Vagina (tissue), 2 donors: ENCODE measurements around the gene SEMA4C. TPM values are rescaled to one million over a fixed set of nuclear protein-coding genes. Genes with fewer than 3 reads are reported as not detected.

Source experiments
- DNase-seq, 2 donors: peaks; one replicate each; pipeline ENCODE4 v3.0.0-alpha.2; 2017; ENCODE audit errors: extremely low spot score in 2 of 2
- H3K27ac ChIP-seq: fragments of 200-600 bp; sonication (generic); one replicate; pipeline ENCODE4 v1.5.1; 2019
- H3K27me3 ChIP-seq: fragments of 200-600 bp; sonication (generic); one replicate; pipeline ENCODE4 v1.5.1; 2019
- H3K36me3 ChIP-seq, 2 donors: fragments of 200-600 bp; sonication (generic); one replicate each; pipeline ENCODE4 v1.5.1; 2017 to 2019
- H3K4me1 ChIP-seq: fragments of 200-600 bp; sonication (generic); one replicate; pipeline ENCODE4 v1.5.1; 2019
- H3K4me3 ChIP-seq, 2 donors: fragments of 200-600 bp; sonication (generic); 1 replicate in 1 of 2; 2 replicates in 1 of 2; pipeline ENCODE4 v1.5.1; 2016 to 2019
- H3K9me3 ChIP-seq: fragments of 200-600 bp; sonication (generic); one replicate; pipeline ENCODE4 v1.5.1; 2019
- CTCF ChIP-seq, 3 experiments: fragments of 450-650 bp in 2 of 3; fragments of 200-600 bp in 1 of 3; sonication (generic) in 1 of 3; IDR thresholded peaks; one replicate each; pipeline ENCODE4 v1.5.1; 2017 to 2019; ENCODE audit warnings: antibody characterized with exemption in 3 of 3, mild to moderate bottlenecking in 2 of 3, moderate library complexity in 2 of 3
- POLR2A ChIP-seq, 2 donors: fragments of 450-650 bp; IDR thresholded peaks; one replicate each; pipeline ENCODE4 v1.6.1; 2017; ENCODE audit warnings: antibody characterized with exemption in 2 of 2, mild to moderate bottlenecking in 2 of 2, moderate library complexity in 2 of 2
- POLR2AphosphoS5 ChIP-seq, 2 donors: sonication (generic); formaldehyde crosslinking; IDR thresholded peaks; one replicate each; pipeline ENCODE4 v1.9.0; 2017; ENCODE audit warnings: antibody characterized with exemption in 2 of 2, mild to moderate bottlenecking in 2 of 2, low read depth in 1 of 2; ENCODE audit not compliant: insufficient read depth in 1 of 2
- intact Hi-C: fragments of 100-400 bp; cut with DNase I; formaldehyde crosslinking; loops from one replicate; pipeline ENCODE4 v1.15.1; 2023
- total RNA-seq: library from RNA; depleted of rRNA; stranded (reverse); fragments of >200 nt; gene quantifications from one replicate; pipeline ENCODE4 v1.2.3, GENCODE V29; 2016

Gene SEMA4C
- total RNA-seq, 1 donor from 2014 or later, result 60.6 TPM

- Histone ChIP-seq H3K27me3 (no peaks in the 10 kb centered on the region), H3K4me1 (peaks cover 64% of the 10 kb centered on the region), H3K4me3 (no peak overlapping the region), H3K9me3 (no peaks in the 10 kb centered on the region), H3K27ac (peak overlapping the region; percentile 49), H3K36me3 (no peaks in the 10 kb centered on the region)
- TF ChIP-seq CTCF (IDR thresholded peaks at IDR 0.05) (no peak), POLR2AphosphoS5 (IDR thresholded peaks at IDR 0.05; ENCODE audit: insufficient read depth in 1 of 2, low read depth in 1 of 2) (no peak), POLR2A (IDR thresholded peaks at IDR 0.05) (no peak)
- no peak for DNase-seq
- intact Hi-C loops, result no loop called here
These were observed 13.0 kb upstream of the SEMA4C start for GRCh38 chr2:96882906-96883305.

DNA sequence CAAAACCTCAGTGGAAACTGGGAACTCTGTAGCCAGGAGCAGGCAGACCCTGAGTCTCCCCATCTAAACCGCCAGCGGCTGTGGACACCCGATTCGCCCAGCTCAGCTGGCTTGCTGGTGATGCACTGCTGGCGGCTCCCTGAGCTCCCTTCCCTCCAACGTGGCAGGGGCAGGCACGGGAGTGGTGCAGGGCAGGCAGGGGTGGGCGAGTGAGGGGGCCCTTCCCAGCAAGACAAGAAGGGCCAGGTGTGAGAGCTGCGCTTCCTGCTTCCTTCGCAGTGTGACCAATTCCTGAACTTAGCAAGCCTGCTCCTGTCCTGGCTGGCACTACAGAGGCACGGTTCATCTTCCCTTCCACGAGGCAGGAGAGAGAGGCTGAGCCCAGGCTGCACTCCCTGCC is 12.3 kb upstream of the SEMA4C start:
- intact Hi-C loops, result no loop called here
- peak overlapping the region; percentile 49 for H3K27ac ChIP-seq

GRCh38 chr2:96881349-96882195 is 11.7 kb upstream of the SEMA4C start:
- Histone ChIP-seq H3K9me3 (no peaks in the 10 kb centered on the region), H3K27ac (peak overlapping the region; percentile 49), H3K4me1 (peaks cover 55% of the 10 kb centered on the region), H3K27me3 (no peaks in the 10 kb centered on the region), H3K4me3 (no peak overlapping the region), H3K36me3 (no peaks in the 10 kb centered on the region)
- no peak for DNase-seq
- no peak for TF ChIP-seq CTCF (IDR thresholded peaks at IDR 0.05)
- TF ChIP-seq POLR2AphosphoS5 (IDR thresholded peaks at IDR 0.05; ENCODE audit: insufficient read depth in 1 of 2, low read depth in 1 of 2), result no peak
- TF ChIP-seq POLR2A (IDR thresholded peaks at IDR 0.05), result no peak
- intact Hi-C loops, result no loop called here

More for the DNA sequence above, 12.3 kb upstream of the SEMA4C start:
- Histone ChIP-seq H3K4me3 (no peak overlapping the region), H3K36me3 (no peaks in the 10 kb centered on the region), H3K4me1 (peaks cover 61% of the 10 kb centered on the region), H3K27me3 (no peaks in the 10 kb centered on the region), H3K9me3 (no peaks in the 10 kb centered on the region)
- no peak for TF ChIP-seq POLR2A (IDR thresholded peaks at IDR 0.05)
- TF ChIP-seq CTCF (IDR thresholded peaks at IDR 0.05), result no peak
- TF ChIP-seq POLR2AphosphoS5 (IDR thresholded peaks at IDR 0.05; ENCODE audit: insufficient read depth in 1 of 2, low read depth in 1 of 2), result no peak
- DNase-seq, result no peak

- Histone ChIP-seq H3K9me3 (no peaks in the 10 kb centered on the region), H3K27me3 (no peaks in the 10 kb centered on the region), H3K36me3 (no peaks in the 10 kb centered on the region), H3K4me3 (no peak overlapping the region), H3K4me1 (peaks cover 52% of the 10 kb centered on the region), H3K27ac (peak overlapping the region; percentile 49)
- no peak for TF ChIP-seq CTCF (IDR thresholded peaks at IDR 0.05)
- no peak for TF ChIP-seq POLR2AphosphoS5 (IDR thresholded peaks at IDR 0.05; ENCODE audit: insufficient read depth in 1 of 2, low read depth in 1 of 2)
- no peak for TF ChIP-seq POLR2A (IDR thresholded peaks at IDR 0.05)
- intact Hi-C loops, result no loop called here
- DNase-seq, result no peak
These were observed 11.0 kb upstream of the SEMA4C start for GRCh38 chr2:96880891-96881273.

- no peak for DNase-seq
- Histone ChIP-seq H3K27ac (no peak overlapping the region), H3K9me3 (no peaks in the 10 kb centered on the region), H3K27me3 (no peaks in the 10 kb centered on the region), H3K36me3 (no peaks in the 10 kb centered on the region), H3K4me3 (no peak overlapping the region), H3K4me1 (peaks cover 50% of the 10 kb centered on the region)
- TF ChIP-seq CTCF (IDR thresholded peaks at IDR 0.05), result no peak
- TF ChIP-seq POLR2A (IDR thresholded peaks at IDR 0.05), result no peak
- TF ChIP-seq POLR2AphosphoS5 (IDR thresholded peaks at IDR 0.05; ENCODE audit: insufficient read depth in 1 of 2, low read depth in 1 of 2), result no peak
- intact Hi-C loops, result no loop called here
These were observed 9.7 kb upstream of the SEMA4C start for GRCh38 chr2:96879545-96880040.
